GM18867 (cell line): ENCODE data around the gene NREP.

ENCODE experiments used
- ATAC-seq: cut with Tn5 transposase; IDR thresholded peaks from one replicate; pipeline ENCODE4 v1.9.1; 2021; ENCODE audit warnings: mild to moderate bottlenecking, moderate library complexity; ENCODE audit not compliant: unreplicated experiment

NREP gene

GRCh38 chr5:111697881-111698757 lies 58.9 kb downstream of the NREP start:
- no peak for ATAC-seq

- ATAC-seq = no peak
Measured at GRCh38 chr5:111697215-111697614, 59.8 kb downstream of the NREP start.

GRCh38 chr5:111695991-111696390 lies 61.0 kb downstream of the NREP start:
- no peak for ATAC-seq

- no peak for ATAC-seq
Measured at GRCh38 chr5:111694133-111694532, 62.9 kb downstream of the NREP start.

GRCh38 chr5:111691914-111692313 lies 65.1 kb downstream of the NREP start:
- no peak for ATAC-seq

GRCh38 chr5:111691508-111691907 lies 65.5 kb downstream of the NREP start:
- ATAC-seq = no peak

- no peak for ATAC-seq
Measured at GRCh38 chr5:111689357-111689935, 67.5 kb downstream of the NREP start.

GRCh38 chr5:111685969-111686368 lies 71.0 kb downstream of the NREP start:
- ATAC-seq = peak; percentile 70

GRCh38 chr5:111682641-111683040 lies 74.4 kb downstream of the NREP start:
- no peak for ATAC-seq

- ATAC-seq = no peak
Measured at GRCh38 chr5:111682121-111682520, 74.9 kb downstream of the NREP start.

- ATAC-seq = no peak
Measured at GRCh38 chr5:111681414-111682120, 75.4 kb downstream of the NREP start.

GRCh38 chr5:111680737-111681413 lies 76.1 kb downstream of the NREP start:
- ATAC-seq = no peak

GRCh38 chr5:111679611-111680010 lies 77.4 kb downstream of the NREP start:
- ATAC-seq = no peak
